Endothelial cell of umbilical vein (primary cell): ENCODE data around the gene SPRYD4. TPM values are rescaled to one million over a fixed set of nuclear protein-coding genes. Genes with fewer than 3 reads are reported as not detected.

ENCODE experiments used
- BruUV-seq: library from RNA; stranded (reverse); fragments of 400-500 nt; replicated peaks from 2 replicates; lab custom pipeline; 2021; lab: Mats Ljungman, UMichigan
- CTCF ChIA-PET: fragments of 300-600, 350-600 bp; sonication (Branson Sonifier 250); formaldehyde crosslinking; loops from one replicate; lab custom pipeline; 2021; ENCODE audit warnings: antibody characterized with exemption, inconsistent platforms; lab: Charles Lee
- POLR2A ChIA-PET: fragments of 300-600, 350-600 bp; sonication (Branson Sonifier 250); formaldehyde crosslinking; loops from one replicate; lab custom pipeline; 2021; ENCODE audit warnings: antibody characterized with exemption, inconsistent platforms; lab: Charles Lee
- DNase-seq: peaks from one replicate; pipeline ENCODE4 v3.0.0-alpha.2; 2011; ENCODE audit warnings: low read depth, low spot score
- FAIRE-seq: peaks from 2 replicates; lab custom pipeline; 2011; peaks lifted over from hg19 to GRCh38; lab: Jason Lieb, UNC
- H2AFZ ChIP-seq: 2 replicates; pipeline ENCODE4 v1.6.0; 2012; ENCODE audit warnings: low read depth, low read length, control low read depth, inconsistent platforms
- H3K27ac ChIP-seq: 2 replicates; pipeline ENCODE4 v1.5.1; 2011; ENCODE audit warnings: low read depth, mild to moderate bottlenecking, control low read depth, low read length, moderate library complexity; ENCODE audit not compliant: insufficient read depth
- H3K27me3 ChIP-seq, 2 experiments: 2 replicates each; pipeline versions ENCODE4 v1.6.0 to v1.6.1; 2011; ENCODE audit warnings: low read length in 2 of 2, mixed read lengths in 1 of 2; ENCODE audit not compliant: control insufficient read depth in 2 of 2, insufficient read depth in 2 of 2
- H3K36me3 ChIP-seq, 2 experiments: 2 replicates in 1 of 2; 3 replicates in 1 of 2; pipeline ENCODE4 v1.5.1; 2011; ENCODE audit warnings: low read length in 2 of 2, mild to moderate bottlenecking in 1 of 2, moderate library complexity in 1 of 2; ENCODE audit not compliant: control insufficient read depth in 2 of 2, insufficient read depth in 2 of 2; ENCODE audit errors: extremely low read depth in 1 of 2
- H3K4me1 ChIP-seq: 3 replicates; pipeline ENCODE4 v1.5.1; 2011; ENCODE audit warnings: mild to moderate bottlenecking, low read length; ENCODE audit not compliant: control insufficient read depth, insufficient read depth; ENCODE audit errors: extremely low read depth
- H3K4me2 ChIP-seq: 2 replicates; pipeline ENCODE4 v1.6.1; 2011; ENCODE audit warnings: low read length, control low read depth, mixed read lengths; ENCODE audit not compliant: insufficient read depth
- H3K4me3 ChIP-seq, 3 experiments: fragments of 200-600 bp in 1 of 3; sonication (generic), shearing (Covaris generic) in 1 of 3; replicated peaks in 1 of 3; 2 replicates each; pipeline ENCODE4 v1.5.1; 2011 to 2016; ENCODE audit warnings: control low read depth in 3 of 3, low read length in 3 of 3, mild to moderate bottlenecking in 2 of 3, inconsistent platforms in 1 of 3, low read depth in 1 of 3, moderate library complexity in 1 of 3; ENCODE audit not compliant: insufficient read depth in 1 of 3
- H3K79me2 ChIP-seq: 2 replicates; pipeline ENCODE4 v1.6.0; 2012; ENCODE audit warnings: low read length, inconsistent platforms; ENCODE audit not compliant: control insufficient read depth, insufficient read depth
- H3K9ac ChIP-seq: replicated peaks from 2 replicates; pipeline ENCODE3; 2011; ENCODE audit warnings: low read length, control low read depth; ENCODE audit not compliant: insufficient read depth; ENCODE audit errors: extremely low read depth
- H3K9me1 ChIP-seq: replicated peaks from 3 replicates; pipeline ENCODE4 v1.6.0; 2011; ENCODE audit warnings: mild to moderate bottlenecking, low read length; ENCODE audit not compliant: control insufficient read depth, insufficient read depth; ENCODE audit errors: extremely low read depth
- H3K9me3 ChIP-seq: replicated peaks from 2 replicates; pipeline ENCODE4 v1.5.1; 2012; ENCODE audit warnings: low read length, inconsistent platforms; ENCODE audit not compliant: control insufficient read depth, insufficient read depth
- H4K20me1 ChIP-seq: replicated peaks from 2 replicates; pipeline ENCODE3; 2011; ENCODE audit warnings: mild to moderate bottlenecking, low read length; ENCODE audit not compliant: control insufficient read depth, insufficient read depth; ENCODE audit errors: extremely low read depth
- EZH2 ChIP-seq: IDR thresholded peaks from 2 replicates; pipeline ENCODE4 v1.6.1; 2012; ENCODE audit warnings: borderline replicate concordance, low read depth, mild to moderate bottlenecking, moderate library complexity, low read length, inconsistent platforms; ENCODE audit not compliant: severe bottlenecking
- FOS ChIP-seq: IDR thresholded peaks from 2 replicates; pipeline ENCODE4 v1.6.1; 2011; ENCODE audit warnings: mild to moderate bottlenecking, low read length, moderate library complexity, borderline replicate concordance; ENCODE audit not compliant: insufficient read depth
- GATA2 ChIP-seq: IDR thresholded peaks from 2 replicates; pipeline ENCODE4 v1.7.0; 2011; ENCODE audit warnings: low read depth, mild to moderate bottlenecking, moderate library complexity, mixed read lengths, low read length; ENCODE audit not compliant: insufficient read length, insufficient read depth
- JUN ChIP-seq: IDR thresholded peaks from 2 replicates; pipeline ENCODE4 v1.6.1; 2011; ENCODE audit warnings: borderline replicate concordance, low read depth; ENCODE audit not compliant: insufficient read length, insufficient read depth
- MYC ChIP-seq: IDR thresholded peaks from one replicate; pipeline ENCODE4 v1.6.1; 2011; ENCODE audit warnings: mild to moderate bottlenecking, low read depth, low read length
- POLR2A ChIP-seq: IDR thresholded peaks from 2 replicates; pipeline ENCODE4 v1.6.1; 2012; ENCODE audit warnings: low read depth, mild to moderate bottlenecking, control low read depth, low read length
- POLR2AphosphoS5 ChIP-seq: IDR thresholded peaks from 2 replicates; pipeline ENCODE4 v1.6.1; 2012; ENCODE audit warnings: low read depth, mild to moderate bottlenecking, control low read depth, low read length, moderate library complexity; ENCODE audit not compliant: insufficient read depth
- dilution Hi-C: fragments of 300-500 bp; cut with MboI; formaldehyde crosslinking; loops from one replicate; pipeline ENCODE4 v1.15.0; 2019; ENCODE audit warnings: low sequenced_read_pairs; ENCODE audit not compliant: extremely low pct_ligation_motif_present
- intact Hi-C: fragments of 100-400 bp; cut with micrococcal nuclease; formaldehyde crosslinking; loops from one replicate; pipeline ENCODE4 v1.10.0; 2022
- polyA plus RNA-seq, 4 experiments: library from polyadenylated mRNA; depleted of rRNA in 3 of 4; stranded (reverse) in 3 of 4; unstranded in 1 of 4; fragments of >200 nt; gene quantifications; 2 replicates each; pipeline versions ENCODE4 v1.2.1 to v1.2.3, GENCODE V29; 2011 to 2012; ENCODE audit warnings: missing spikeins in 1 of 4
- total RNA-seq: library from RNA; stranded (reverse); gene quantifications from 2 replicates; pipeline ENCODE4 v1.2.3, GENCODE V29; 2021
- TF ChIP-seq, protein P1 (sequence below): IDR thresholded peaks from 2 replicates; pipeline ENCODE4 v1.6.1; 2011; ENCODE audit not compliant: insufficient read depth, insufficient read length
- TF ChIP-seq, protein P2 (sequence below), 2 donors: IDR thresholded peaks; 1 replicate in 1 of 2; 2 replicates in 1 of 2; pipeline ENCODE4 v1.5.1; 2011; ENCODE audit warnings: low read length in 2 of 2, mild to moderate bottlenecking in 2 of 2, moderate library complexity in 2 of 2, control low read depth in 1 of 2, inconsistent platforms in 1 of 2, low read depth in 1 of 2; ENCODE audit not compliant: insufficient read depth in 1 of 2; ENCODE audit errors: extremely low read depth in 1 of 2

Gene SPRYD4
- total and polyA plus RNA-seq, 2 donors (not counting 3 experiments of a cell fraction or from before 2014, with no cell fraction given), result 3.4 to 4.0 TPM

DNA sequence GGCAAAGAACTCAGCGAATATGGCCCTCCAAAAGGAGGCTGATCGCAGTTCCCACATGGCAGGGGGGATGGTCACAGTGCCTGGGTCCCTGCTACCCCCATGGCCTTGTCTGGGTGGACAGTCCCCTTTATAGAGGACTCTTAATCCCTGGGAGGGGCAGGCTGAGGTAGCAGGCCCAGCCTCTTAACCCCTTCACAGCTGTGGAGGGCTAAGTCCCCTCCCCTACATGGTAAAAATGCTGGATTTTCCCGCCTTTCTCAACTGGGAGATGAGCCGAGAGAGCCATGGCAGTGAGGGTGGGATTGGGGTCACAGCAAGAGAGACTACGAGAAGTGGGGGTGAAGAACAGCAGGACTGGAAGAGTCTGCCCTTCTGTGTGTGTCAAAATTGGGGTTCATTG is 13.8 kb upstream of the SPRYD4 start, which contains the start of gene MIP:
MIP (minus strand) TSS at position 101 of the 400 bp plus-strand sequence; CDS start at position 57, 44 bp downstream.
- CTCF ChIA-PET, result no interaction called here
- POLR2A ChIA-PET, result no interaction called here
- no peaks in the 10 kb centered on the region for H3K36me3 ChIP-seq
- H3K27me3 ChIP-seq, result peaks cover 0 to 5% of the 10 kb centered on the region in 2 experiments
- H3K9me3 ChIP-seq, result no peaks in the 10 kb centered on the region
- no peaks in the 10 kb centered on the region for H3K9me1 ChIP-seq
- H3K79me2 ChIP-seq, result no peaks in the 10 kb centered on the region
- intact Hi-C loops, result no loop called here
- peaks cover 4% of the 10 kb centered on the region for H3K4me1 ChIP-seq
- H3K4me3 ChIP-seq, result no peak within 1 kb of the TSS
- no TSS peak for BruUV-seq
- no peak within 1 kb of the TSS for H3K9ac ChIP-seq
- FAIRE-seq, result no peak
- H2AFZ ChIP-seq, result no peak within 1 kb of the TSS
- no peaks in the 10 kb centered on the region for H4K20me1 ChIP-seq
- H3K27ac ChIP-seq, result no peak within 1 kb of the TSS
- H3K4me2 ChIP-seq, result no peak within 1 kb of the TSS
- no peak for DNase-seq
- dilution Hi-C loops, result no loop called here
- TF ChIP-seq EZH2 (no peak), POLR2AphosphoS5 (no peak), GATA2 (no peak), JUN (no peak), MYC (no peak), FOS (no peak), POLR2A (no peak)
- TF ChIP-seq, protein P1, sequence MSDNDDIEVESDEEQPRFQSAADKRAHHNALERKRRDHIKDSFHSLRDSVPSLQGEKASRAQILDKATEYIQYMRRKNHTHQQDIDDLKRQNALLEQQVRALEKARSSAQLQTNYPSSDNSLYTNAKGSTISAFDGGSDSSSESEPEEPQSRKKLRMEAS, result no peak
- TF ChIP-seq, protein P2, sequence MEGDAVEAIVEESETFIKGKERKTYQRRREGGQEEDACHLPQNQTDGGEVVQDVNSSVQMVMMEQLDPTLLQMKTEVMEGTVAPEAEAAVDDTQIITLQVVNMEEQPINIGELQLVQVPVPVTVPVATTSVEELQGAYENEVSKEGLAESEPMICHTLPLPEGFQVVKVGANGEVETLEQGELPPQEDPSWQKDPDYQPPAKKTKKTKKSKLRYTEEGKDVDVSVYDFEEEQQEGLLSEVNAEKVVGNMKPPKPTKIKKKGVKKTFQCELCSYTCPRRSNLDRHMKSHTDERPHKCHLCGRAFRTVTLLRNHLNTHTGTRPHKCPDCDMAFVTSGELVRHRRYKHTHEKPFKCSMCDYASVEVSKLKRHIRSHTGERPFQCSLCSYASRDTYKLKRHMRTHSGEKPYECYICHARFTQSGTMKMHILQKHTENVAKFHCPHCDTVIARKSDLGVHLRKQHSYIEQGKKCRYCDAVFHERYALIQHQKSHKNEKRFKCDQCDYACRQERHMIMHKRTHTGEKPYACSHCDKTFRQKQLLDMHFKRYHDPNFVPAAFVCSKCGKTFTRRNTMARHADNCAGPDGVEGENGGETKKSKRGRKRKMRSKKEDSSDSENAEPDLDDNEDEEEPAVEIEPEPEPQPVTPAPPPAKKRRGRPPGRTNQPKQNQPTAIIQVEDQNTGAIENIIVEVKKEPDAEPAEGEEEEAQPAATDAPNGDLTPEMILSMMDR (IDR thresholded peaks at IDR 0.05; ENCODE audit: extremely low read depth in 1 of 2, insufficient read depth in 1 of 2, low read depth in 1 of 2, low read length in 2 of 2), result no peak
